Activated naive CD8-positive, alpha-beta T cell treated with anti-CD3 and anti-CD28 coated beads, Interleukin-2, amount 10 ng/mL, durations not matched to agents 7 days and 5 days (primary cell): ENCODE data around the gene IL1RL2. TPM values are rescaled to one million over a fixed set of nuclear protein-coding genes. Genes with fewer than 3 reads are reported as not detected.

Experiments used
- ATAC-seq: fragments of 150-1000 bp; cut with Tn5 transposase; one replicate; pipeline ENCODE4 v1.10.0; 2021; ENCODE audit warnings: low read depth, moderate library complexity
- POLR2A ChIA-PET: fragments of 350-600 bp; sonication (Branson Sonifier 250); formaldehyde crosslinking; loops from one replicate; lab custom pipeline; 2021; ENCODE audit warnings: antibody characterized with exemption; lab: Charles Lee
- DNase-seq: peaks from one replicate; pipeline ENCODE4 v3.0.0; 2021
- H3K27ac Mint-ChIP-seq: one replicate; pipeline ENCODE4 v1.8.0; 2022; ENCODE audit warnings: mild to moderate bottlenecking, mixed read lengths
- H3K27me3 Mint-ChIP-seq: one replicate; pipeline ENCODE4 v1.8.0; 2022; ENCODE audit warnings: mild to moderate bottlenecking, moderate library complexity, mixed read lengths
- H3K36me3 Mint-ChIP-seq: one replicate; pipeline ENCODE4 v1.8.0; 2021; ENCODE audit warnings: mild to moderate bottlenecking, mixed read lengths
- H3K4me1 Mint-ChIP-seq: one replicate; pipeline ENCODE4 v1.8.0; 2021; ENCODE audit warnings: mixed read lengths
- H3K4me3 Mint-ChIP-seq: one replicate; pipeline ENCODE4 v1.8.0; 2022; ENCODE audit warnings: mild to moderate bottlenecking, moderate library complexity, mixed read lengths
- H3K9me3 Mint-ChIP-seq: one replicate; pipeline ENCODE4 v1.8.0; 2021; ENCODE audit warnings: mixed read lengths
- total RNA-seq, 2 experiments: library from RNA; stranded (reverse); gene quantifications; one replicate each; pipeline ENCODE4 v1.2.3, GENCODE V29; 2021

Gene IL1RL2
- not detected for total RNA-seq

DNA sequence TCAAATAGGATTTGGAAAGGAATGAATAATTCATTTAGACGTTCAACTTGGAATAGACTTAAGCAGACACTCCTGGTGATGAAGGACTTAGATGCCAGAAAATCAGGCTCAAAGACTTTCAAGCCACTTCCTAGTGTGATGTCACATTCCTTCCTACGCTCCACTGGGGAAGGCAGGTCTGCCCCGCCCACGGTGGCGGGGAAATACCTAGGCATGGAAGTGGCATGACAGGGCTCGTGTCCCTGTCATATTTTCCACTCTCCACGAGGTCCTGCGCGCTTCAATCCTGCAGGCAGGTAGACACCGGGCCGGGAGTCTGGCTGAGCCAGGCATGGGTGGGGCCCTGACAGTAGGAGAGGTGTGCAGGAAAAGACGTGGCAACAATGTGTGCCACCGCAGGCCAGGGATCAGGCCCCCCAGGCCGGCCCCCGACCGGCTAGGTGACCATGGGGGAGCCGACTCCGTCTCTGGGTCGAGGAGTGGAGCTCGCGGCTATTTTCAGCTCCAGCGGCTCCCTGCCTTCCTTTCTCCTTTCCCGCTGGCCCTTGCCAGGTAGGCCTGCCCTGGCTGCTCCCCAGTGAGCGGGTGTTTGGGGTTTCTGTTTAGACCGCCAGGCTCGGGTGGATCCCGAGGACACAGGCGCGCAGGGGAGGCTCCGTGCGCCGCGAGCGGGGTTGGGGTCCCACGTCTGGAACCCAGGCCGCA, at the start of gene IL1RL2:
IL1RL2 (plus strand) TSS at position 233 of the 705 bp plus-strand sequence. CDS start 845 bp downstream, outside the sequence.
- Mint-ChIP-seq H3K4me1 (peaks cover 9% of the 10 kb centered on the region), H3K27me3 (peaks cover 47% of the 10 kb centered on the region), H3K36me3 (no peaks in the 10 kb centered on the region), H3K9me3 (peaks cover 2% of the 10 kb centered on the region), H3K4me3 (peak within 1 kb of the TSS; percentile 90), H3K27ac (peak within 1 kb of the TSS; percentile 75)
- ATAC-seq, result no peak
- DNase-seq, result no peak
- POLR2A ChIA-PET, result no interaction called here

DNA sequence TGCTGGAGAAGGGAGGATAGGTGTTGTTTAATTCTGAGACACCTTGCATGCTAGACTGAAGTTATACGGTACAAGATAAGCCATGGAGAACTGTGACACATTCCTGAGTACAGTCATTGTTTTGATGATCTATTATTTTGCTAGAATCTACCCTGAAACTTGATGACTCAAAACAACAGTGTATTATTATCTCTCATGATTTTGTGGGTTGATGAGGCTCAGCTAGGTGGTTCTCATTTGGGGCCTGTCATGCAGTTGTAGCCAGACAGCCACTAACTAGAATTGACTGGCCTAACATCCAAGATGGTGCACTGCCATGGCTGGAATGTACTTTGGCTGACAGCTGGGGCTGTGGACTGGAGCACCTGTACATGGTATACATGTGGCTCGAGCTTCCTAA, 49.7 kb upstream of the IL1RL2 start:
- DNase-seq (no peak), ATAC-seq (no peak)
- POLR2A ChIA-PET, result no interaction called here
- H3K27me3 Mint-ChIP-seq, result peaks cover 15% of the 10 kb centered on the region
- H3K9me3 Mint-ChIP-seq, result peaks cover 14% of the 10 kb centered on the region
- peaks cover 17% of the 10 kb centered on the region for H3K36me3 Mint-ChIP-seq
- H3K4me3 Mint-ChIP-seq, result no peak overlapping the region
- H3K27ac Mint-ChIP-seq, result no peak overlapping the region
- peaks cover 11% of the 10 kb centered on the region for H3K4me1 Mint-ChIP-seq

DNA sequence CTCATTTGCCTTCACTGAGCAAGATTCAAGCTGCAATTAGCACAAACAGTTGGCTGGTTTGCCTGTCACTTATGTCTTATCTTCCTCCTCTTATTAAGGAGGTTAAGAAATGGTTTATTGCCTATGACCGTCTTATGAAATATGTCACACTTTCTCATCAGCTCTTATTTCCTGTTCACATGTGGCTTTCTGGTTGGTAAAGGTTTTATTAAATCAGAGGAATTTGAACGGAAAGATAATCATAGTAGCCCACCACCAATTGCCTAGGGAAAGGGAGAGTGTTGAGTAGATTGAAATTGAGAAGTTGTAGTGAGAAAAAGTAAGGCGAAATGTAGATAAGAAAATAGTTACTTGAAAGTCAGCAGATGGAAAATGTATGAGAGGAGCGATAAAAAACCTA, 48.5 kb upstream of the IL1RL2 start:
- peaks cover 18% of the 10 kb centered on the region for H3K4me1 Mint-ChIP-seq
- peaks cover 20% of the 10 kb centered on the region for H3K27me3 Mint-ChIP-seq
- peaks cover 20% of the 10 kb centered on the region for H3K36me3 Mint-ChIP-seq
- POLR2A ChIA-PET, result no interaction called here
- no peak for DNase-seq
- peak overlapping the region; percentile 29 for H3K27ac Mint-ChIP-seq
- H3K9me3 Mint-ChIP-seq, result peaks cover 15% of the 10 kb centered on the region
- ATAC-seq, result no peak
- peak overlapping the region; percentile 7 for H3K4me3 Mint-ChIP-seq

DNA sequence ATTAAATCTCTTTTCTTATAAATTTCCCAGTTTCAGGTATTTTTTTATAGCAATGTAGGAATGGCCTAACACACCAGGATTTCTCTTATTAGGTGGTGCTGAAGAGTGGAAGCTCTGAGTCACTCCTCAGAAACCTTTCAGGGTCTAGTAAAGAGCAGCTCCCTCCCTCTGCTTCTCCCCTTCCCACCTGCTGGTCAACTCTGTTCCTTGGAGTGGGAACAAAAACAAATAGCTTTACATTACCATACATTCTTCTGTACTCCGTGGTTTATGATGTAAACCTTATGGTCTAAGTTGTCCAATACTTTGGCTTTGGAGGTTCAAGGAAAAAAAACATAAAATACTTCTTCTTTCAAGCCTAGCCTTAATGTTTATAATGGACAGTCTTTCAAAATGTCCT, 47.0 kb upstream of the IL1RL2 start:
- H3K4me3 Mint-ChIP-seq, result no peak overlapping the region
- POLR2A ChIA-PET, result no interaction called here
- no peak overlapping the region for H3K27ac Mint-ChIP-seq
- peaks cover 21% of the 10 kb centered on the region for H3K27me3 Mint-ChIP-seq
- ATAC-seq (no peak), DNase-seq (no peak)
- peaks cover 24% of the 10 kb centered on the region for H3K9me3 Mint-ChIP-seq
- peaks cover 18% of the 10 kb centered on the region for H3K4me1 Mint-ChIP-seq
- H3K36me3 Mint-ChIP-seq, result peaks cover 20% of the 10 kb centered on the region

DNA sequence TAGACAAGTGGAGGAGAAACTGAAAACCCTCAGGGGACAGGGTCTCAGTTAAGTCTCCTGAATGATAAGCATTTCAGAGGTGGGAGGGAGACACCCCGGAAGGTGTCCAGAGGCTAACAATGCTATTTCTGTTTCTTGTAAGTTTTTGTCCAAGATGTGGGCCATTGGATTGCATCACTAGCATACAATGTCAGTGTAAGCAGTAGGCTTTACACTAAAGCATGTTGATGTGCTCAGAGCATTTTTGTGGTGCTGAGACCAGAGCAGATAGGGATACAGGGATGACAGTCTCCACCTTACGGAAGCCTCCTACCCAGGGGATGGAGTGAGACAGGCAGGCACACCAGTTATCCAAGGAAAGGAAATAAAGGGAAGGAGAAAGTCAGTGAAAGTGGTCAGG, 46.4 kb upstream of the IL1RL2 start:
- Mint-ChIP-seq H3K4me1 (peaks cover 18% of the 10 kb centered on the region), H3K9me3 (peaks cover 26% of the 10 kb centered on the region), H3K36me3 (peaks cover 21% of the 10 kb centered on the region), H3K27ac (no peak overlapping the region), H3K4me3 (no peak overlapping the region), H3K27me3 (peaks cover 21% of the 10 kb centered on the region)
- ATAC-seq (no peak), DNase-seq (no peak)
- POLR2A ChIA-PET, result no interaction called here

DNA sequence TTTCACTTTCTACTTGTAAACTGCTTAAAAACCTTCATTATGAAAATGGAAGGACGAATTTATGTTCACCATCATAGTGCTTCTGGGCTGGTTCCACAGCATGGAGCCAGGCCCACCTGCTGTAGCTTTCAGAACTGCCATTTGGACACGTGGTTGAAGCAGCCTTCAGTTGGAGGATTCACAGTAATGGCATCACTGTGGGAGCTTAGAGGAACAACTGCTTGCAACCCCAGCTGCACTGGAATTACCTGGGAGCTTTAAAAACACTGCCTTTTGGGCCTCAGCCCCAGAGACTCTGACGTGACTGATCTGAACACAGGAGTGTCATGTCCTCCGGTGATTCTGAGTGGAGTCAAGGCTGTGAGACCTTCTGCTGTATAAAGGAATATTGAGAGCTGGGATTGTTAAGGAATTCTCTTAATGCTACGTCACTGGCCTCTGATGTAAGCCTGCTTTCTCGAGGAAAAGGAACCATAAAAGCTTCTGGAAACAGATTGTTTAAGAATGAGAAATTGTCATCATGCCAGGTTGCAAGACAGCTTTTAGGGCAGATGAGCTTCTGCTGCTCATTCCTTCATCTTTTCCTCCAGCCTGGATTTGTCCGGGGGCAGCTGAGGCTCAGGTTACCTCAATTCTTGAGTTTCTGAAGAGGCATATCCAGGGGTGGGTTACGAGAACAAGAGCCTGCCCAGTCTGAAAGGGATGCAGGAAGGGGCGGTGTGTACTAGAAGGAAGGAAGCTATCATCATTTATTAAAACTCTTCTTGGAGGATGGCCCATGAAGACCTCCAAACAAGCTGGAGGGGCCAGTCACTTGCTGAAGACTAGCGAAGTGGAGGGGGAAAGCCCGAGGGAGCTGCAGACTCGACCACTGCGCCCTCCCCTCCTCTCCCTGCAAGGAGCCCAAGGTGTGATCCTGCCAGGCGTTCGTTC, 45.5 kb upstream of the IL1RL2 start:
- POLR2A ChIA-PET, result no interaction called here
- peaks cover 22% of the 10 kb centered on the region for H3K36me3 Mint-ChIP-seq
- peaks cover 29% of the 10 kb centered on the region for H3K9me3 Mint-ChIP-seq
- H3K4me1 Mint-ChIP-seq, result peaks cover 18% of the 10 kb centered on the region
- peak overlapping the region; percentile 59 for H3K4me3 Mint-ChIP-seq
- H3K27ac Mint-ChIP-seq, result no peak overlapping the region
- H3K27me3 Mint-ChIP-seq, result peaks cover 21% of the 10 kb centered on the region
- ATAC-seq (no peak), DNase-seq (no peak)

DNA sequence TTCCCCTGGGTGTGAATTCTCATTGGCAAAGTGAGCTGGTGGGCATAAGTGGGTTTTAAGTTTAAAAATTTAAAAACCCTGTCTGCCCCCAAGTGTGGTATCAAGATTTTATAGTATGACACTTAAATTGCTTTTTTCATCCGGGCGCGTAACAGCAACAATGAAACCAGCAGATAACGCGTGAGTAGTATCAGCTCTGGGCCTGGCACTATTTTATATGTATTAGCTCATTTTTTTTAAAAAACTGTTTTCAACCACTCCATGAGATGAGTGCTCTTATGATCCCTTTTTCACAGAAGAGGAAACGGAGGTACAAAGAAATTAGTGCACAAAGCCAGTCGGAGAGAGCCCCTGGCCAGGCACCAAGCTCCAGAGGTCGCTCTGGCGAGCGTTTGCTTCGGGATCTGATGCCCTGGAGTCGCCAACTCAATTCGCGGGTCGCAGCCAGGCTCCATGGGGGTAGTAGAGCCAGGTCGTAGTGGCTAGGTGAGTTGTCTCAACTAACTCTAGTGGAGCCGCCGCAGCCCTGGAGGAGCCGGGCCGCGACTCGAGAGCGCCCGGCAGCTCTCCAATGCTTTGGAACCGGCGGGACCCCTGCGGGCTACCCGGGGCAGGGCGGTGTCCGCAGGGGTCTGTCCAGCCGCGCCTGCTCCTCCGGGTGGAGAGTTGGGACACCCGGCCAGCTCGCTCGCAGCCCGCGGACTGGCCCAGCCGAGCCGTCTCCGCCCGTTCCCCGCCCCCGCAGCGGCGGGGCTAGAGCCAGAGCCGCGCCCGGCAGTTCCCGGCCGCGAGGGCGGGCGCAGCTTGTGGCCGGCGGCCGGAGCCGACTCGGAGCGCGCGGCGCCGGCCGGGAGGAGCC, 44.6 kb upstream of the IL1RL2 start, which contains the start of gene IL1R1:
IL1R1 (plus strand) TSS at position 777 of the 859 bp plus-strand sequence. CDS start 14,979 bp downstream, outside the sequence.
- peak; percentile 46 for ATAC-seq
- H3K27me3 Mint-ChIP-seq, result peaks cover 25% of the 10 kb centered on the region
- H3K4me1 Mint-ChIP-seq, result peaks cover 18% of the 10 kb centered on the region
- H3K36me3 Mint-ChIP-seq, result peaks cover 20% of the 10 kb centered on the region
- peak; percentile 37 for DNase-seq
- peaks cover 34% of the 10 kb centered on the region for H3K9me3 Mint-ChIP-seq
- peak within 1 kb of the TSS; percentile 22 for H3K27ac Mint-ChIP-seq
- POLR2A ChIA-PET, result no interaction called here
- H3K4me3 Mint-ChIP-seq, result peak within 1 kb of the TSS; percentile 59

DNA sequence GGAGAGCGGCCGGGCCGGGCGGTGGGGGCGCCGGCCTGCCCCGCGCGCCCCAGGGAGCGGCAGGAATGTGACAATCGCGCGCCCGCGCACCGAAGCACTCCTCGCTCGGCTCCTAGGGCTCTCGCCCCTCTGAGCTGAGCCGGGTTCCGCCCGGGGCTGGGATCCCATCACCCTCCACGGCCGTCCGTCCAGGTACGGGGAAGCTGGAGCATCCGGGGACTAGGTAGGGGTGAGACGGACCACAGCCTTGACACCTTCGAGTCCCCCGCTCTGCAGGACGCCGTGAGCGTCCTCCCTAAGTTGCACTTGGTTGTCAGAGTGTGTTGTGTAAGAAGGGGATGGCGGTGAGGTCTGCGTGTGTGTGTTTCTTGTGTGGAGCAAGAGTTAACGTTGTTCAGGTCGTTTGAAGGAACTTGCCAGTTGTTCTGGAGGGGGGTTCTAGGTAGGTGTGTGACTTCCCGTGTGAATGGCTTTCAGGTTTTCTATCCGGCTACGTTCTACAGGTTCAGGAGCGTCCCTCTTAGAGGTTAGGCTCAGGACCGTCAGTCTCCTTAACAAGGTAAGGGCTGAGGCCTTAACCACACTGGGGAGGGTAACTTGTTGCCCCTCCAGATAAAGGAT, 43.9 kb upstream of the IL1RL2 start:
- Mint-ChIP-seq H3K4me3 (peak overlapping the region; percentile 51), H3K4me1 (peaks cover 18% of the 10 kb centered on the region), H3K36me3 (peaks cover 20% of the 10 kb centered on the region), H3K27me3 (peaks cover 25% of the 10 kb centered on the region), H3K9me3 (peaks cover 37% of the 10 kb centered on the region), H3K27ac (peak overlapping the region; percentile 22)
- ATAC-seq (peak; percentile 35), DNase-seq (no peak)
- POLR2A ChIA-PET, result no interaction called here

DNA sequence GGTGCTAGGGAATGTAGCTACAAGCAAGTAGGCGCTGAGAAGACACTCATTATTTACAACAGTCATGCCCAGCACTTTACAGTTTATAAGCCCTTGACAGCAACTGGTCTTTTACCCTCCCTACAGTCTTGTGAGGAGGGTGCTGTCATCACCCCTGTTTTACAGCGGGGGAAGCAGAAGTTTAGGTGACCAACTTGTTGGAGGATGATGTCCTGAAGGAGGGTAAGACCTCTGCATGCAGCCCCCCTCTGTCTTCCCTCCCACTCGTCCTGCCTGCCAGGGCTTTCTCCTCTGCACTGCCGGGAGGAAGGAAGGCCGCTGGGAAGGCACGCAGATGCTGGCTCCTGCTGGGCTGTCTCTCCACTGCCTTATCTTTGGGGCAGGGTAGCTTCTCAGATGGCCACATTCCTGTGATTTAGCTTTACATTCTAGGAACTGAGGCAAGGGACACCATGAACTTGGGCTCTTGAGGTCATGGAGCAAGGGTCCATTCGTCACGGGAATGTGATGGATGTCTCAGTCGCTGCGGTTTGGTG, 43.3 kb upstream of the IL1RL2 start:
- peaks cover 25% of the 10 kb centered on the region for H3K27me3 Mint-ChIP-seq
- peaks cover 38% of the 10 kb centered on the region for H3K9me3 Mint-ChIP-seq
- DNase-seq (no peak), ATAC-seq (no peak)
- H3K36me3 Mint-ChIP-seq, result peaks cover 17% of the 10 kb centered on the region
- POLR2A ChIA-PET, result no interaction called here
- H3K4me1 Mint-ChIP-seq, result peaks cover 14% of the 10 kb centered on the region
- H3K4me3 Mint-ChIP-seq, result peak overlapping the region; percentile 51
- no peak overlapping the region for H3K27ac Mint-ChIP-seq

DNA sequence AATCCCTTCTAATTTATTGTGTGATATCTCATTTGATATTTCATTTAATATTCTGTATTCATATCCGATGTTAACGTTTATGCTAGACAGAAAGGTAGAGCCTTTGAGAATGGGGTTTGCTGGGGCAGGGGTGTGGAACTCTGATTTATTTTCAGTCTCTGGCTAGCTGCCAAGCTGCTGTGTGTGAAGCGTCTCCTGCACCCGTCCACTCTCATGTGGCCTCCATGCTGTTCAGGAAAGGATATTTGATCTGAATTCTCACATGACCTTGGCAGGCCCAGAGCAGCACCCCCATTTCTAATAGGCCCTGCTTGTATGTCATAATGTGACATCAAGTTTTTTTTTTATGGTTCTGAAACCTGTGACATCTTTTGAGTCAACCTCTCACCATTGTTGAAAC, 42.7 kb upstream of the IL1RL2 start:
- H3K4me3 Mint-ChIP-seq, result no peak overlapping the region
- POLR2A ChIA-PET, result no interaction called here
- H3K4me1 Mint-ChIP-seq, result peaks cover 13% of the 10 kb centered on the region
- no peak overlapping the region for H3K27ac Mint-ChIP-seq
- DNase-seq, result no peak
- H3K9me3 Mint-ChIP-seq, result peaks cover 42% of the 10 kb centered on the region
- H3K27me3 Mint-ChIP-seq, result peaks cover 25% of the 10 kb centered on the region
- no peak for ATAC-seq
- peaks cover 18% of the 10 kb centered on the region for H3K36me3 Mint-ChIP-seq

DNA sequence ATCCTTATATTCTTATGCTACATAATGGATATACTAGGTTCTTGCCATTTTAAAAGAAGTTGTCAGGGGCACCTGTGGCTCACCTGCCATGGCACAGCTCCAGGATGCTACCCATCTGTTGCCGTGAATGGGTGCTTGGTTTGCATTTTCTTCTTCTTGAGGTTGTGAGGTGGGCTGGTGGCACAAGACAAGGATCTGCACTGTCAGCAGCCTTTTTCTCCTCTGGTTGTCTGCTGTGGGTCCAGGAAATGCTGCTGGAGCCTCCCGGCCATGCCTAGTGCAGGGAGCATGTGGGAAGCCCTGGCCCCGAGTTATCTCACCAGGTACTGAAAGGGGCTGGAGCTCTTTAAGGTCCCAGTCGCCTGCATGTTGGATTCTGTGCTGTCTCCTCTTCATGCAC, 41.7 kb upstream of the IL1RL2 start:
- peaks cover 44% of the 10 kb centered on the region for H3K9me3 Mint-ChIP-seq
- H3K27me3 Mint-ChIP-seq, result peaks cover 25% of the 10 kb centered on the region
- ATAC-seq (no peak), DNase-seq (no peak)
- no peak overlapping the region for H3K27ac Mint-ChIP-seq
- POLR2A ChIA-PET, result no interaction called here
- no peak overlapping the region for H3K4me3 Mint-ChIP-seq
- H3K4me1 Mint-ChIP-seq, result peaks cover 13% of the 10 kb centered on the region
- H3K36me3 Mint-ChIP-seq, result peaks cover 14% of the 10 kb centered on the region

DNA sequence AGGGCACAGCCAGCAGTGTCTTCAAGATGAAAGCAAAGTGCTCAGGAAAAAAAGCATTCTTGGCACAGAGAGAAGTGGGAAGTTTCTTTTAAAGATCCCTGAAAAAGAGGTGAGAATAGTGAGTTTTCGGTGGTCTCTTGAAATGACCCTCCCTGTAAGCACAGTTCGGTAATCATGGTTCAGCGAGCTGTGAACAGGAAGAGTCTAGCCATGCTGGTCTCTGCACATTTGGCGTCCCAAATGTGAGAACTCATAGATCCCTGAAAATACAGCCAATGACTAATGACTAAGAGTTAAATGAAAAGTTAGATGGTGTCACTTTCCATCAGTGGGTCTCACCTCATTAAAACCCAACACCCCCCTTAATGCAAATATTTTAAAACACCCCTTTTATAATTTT, 40.9 kb upstream of the IL1RL2 start:
- Mint-ChIP-seq H3K4me3 (no peak overlapping the region), H3K4me1 (peaks cover 13% of the 10 kb centered on the region), H3K27me3 (peaks cover 25% of the 10 kb centered on the region), H3K36me3 (peaks cover 14% of the 10 kb centered on the region), H3K27ac (no peak overlapping the region), H3K9me3 (peaks cover 42% of the 10 kb centered on the region)
- POLR2A ChIA-PET, result no interaction called here
- no peak for DNase-seq
- no peak for ATAC-seq
